ENCODE measurements around the gene MICU2.
A peak's percentile ranks its signal among the peaks of the same experiment; 100 is the strongest.

Gene MICU2

GRCh38 chr13:21603531-21604448 lies at the start of gene MICU2:
TSS of gene MICU2 (minus strand) at chr13:21604170. CDS start at chr13:21604148, 22 bp downstream.
- peak; percentile 90 to 91 for DNase-seq (ENCODE audit: low read depth in 2 of 2)

- no peak for DNase-seq (ENCODE audit: low read depth in 2 of 2)
Measured at GRCh38 chr13:21641629-21642028, 37.7 kb upstream of the MICU2 start.

- DNase-seq (ENCODE audit: low read depth in 2 of 2) = no peak
Measured at GRCh38 chr13:21639561-21639960, 35.6 kb upstream of the MICU2 start.

GRCh38 chr13:21638319-21639282 lies 34.6 kb upstream of the MICU2 start:
- no peak for DNase-seq (ENCODE audit: low read depth in 2 of 2)

- peak in 1 of 2 donors; percentile 6 for DNase-seq (ENCODE audit: low read depth in 2 of 2)
Measured at GRCh38 chr13:21637296-21637695, 33.3 kb upstream of the MICU2 start.

GRCh38 chr13:21636656-21637055 lies 32.7 kb upstream of the MICU2 start:
- no peak for DNase-seq (ENCODE audit: low read depth in 2 of 2)

GRCh38 chr13:21632196-21632595 lies 28.2 kb upstream of the MICU2 start:
- no peak for DNase-seq (ENCODE audit: low read depth in 2 of 2)

- no peak for DNase-seq (ENCODE audit: low read depth in 2 of 2)
Measured at GRCh38 chr13:21625366-21625765, 21.4 kb upstream of the MICU2 start.

- DNase-seq (ENCODE audit: low read depth in 2 of 2) = no peak
Measured at GRCh38 chr13:21620861-21621260, 16.9 kb upstream of the MICU2 start.

- no peak for DNase-seq (ENCODE audit: low read depth in 2 of 2)
Measured at GRCh38 chr13:21619633-21620220, 15.8 kb upstream of the MICU2 start.

- DNase-seq (ENCODE audit: low read depth in 2 of 2) = no peak
Measured at GRCh38 chr13:21616880-21617279, 12.9 kb upstream of the MICU2 start.

GRCh38 chr13:21616205-21616866 lies 12.4 kb upstream of the MICU2 start:
- DNase-seq (ENCODE audit: low read depth in 2 of 2) = no peak

- DNase-seq (ENCODE audit: low read depth in 2 of 2) = no peak
Measured at GRCh38 chr13:21615427-21615826, 11.5 kb upstream of the MICU2 start.

GRCh38 chr13:21613791-21614190 lies 9.8 kb upstream of the MICU2 start:
- DNase-seq (ENCODE audit: low read depth in 2 of 2) = no peak

- no peak for DNase-seq (ENCODE audit: low read depth in 2 of 2)
Measured at GRCh38 chr13:21611385-21611784, 7.4 kb upstream of the MICU2 start.

GRCh38 chr13:21610687-21611086 lies 6.7 kb upstream of the MICU2 start:
- DNase-seq (ENCODE audit: low read depth in 2 of 2) = no peak

GRCh38 chr13:21608961-21609360 lies 5.0 kb upstream of the MICU2 start:
- no peak for DNase-seq (ENCODE audit: low read depth in 2 of 2)

- DNase-seq (ENCODE audit: low read depth in 2 of 2) = no peak
Measured at GRCh38 chr13:21606796-21607195, 2.8 kb upstream of the MICU2 start.

GRCh38 chr13:21606251-21606650 lies 2.3 kb upstream of the MICU2 start:
- no peak for DNase-seq (ENCODE audit: low read depth in 2 of 2)

GRCh38 chr13:21596722-21597121 lies 7.2 kb downstream of the MICU2 start:
- DNase-seq (ENCODE audit: low read depth in 2 of 2) = no peak

GRCh38 chr13:21595546-21595822 lies 8.5 kb downstream of the MICU2 start:
- no peak for DNase-seq (ENCODE audit: low read depth in 2 of 2)

Measured in stimulated activated CD8-positive, alpha-beta memory T cell treated with anti-CD3 and anti-CD28 coated beads, Interleukin-15, amount 100 ng/mL, for 4 hours (primary cell).